ENCODE measurements around the gene IL9R.
"Not testable (repeated sequence)": the region's sequence is repeated elsewhere in the genome, so short reads cannot be mapped to it uniquely, and the experiment has no call there.

The IL9R gene

GRCh38 chrX:155995321-155995875 is 2.1 kb upstream of the IL9R start:
- H3K4me3 ChIP-seq (ENCODE audit: low read depth in 1 of 2, low read length in 2 of 2), result no peak overlapping the region
- H3K27ac ChIP-seq (ENCODE audit: low read depth, low read length), result no peak overlapping the region
- H3K9ac ChIP-seq (ENCODE audit: low read depth in 1 of 2, low read length in 2 of 2), result no peak overlapping the region
- H3K27me3 ChIP-seq (ENCODE audit: control insufficient read depth in 1 of 2, insufficient read depth in 2 of 2, low read length in 2 of 2), result no peaks in the 10 kb centered on the region
- no peaks in the 10 kb centered on the region for H3K9me3 ChIP-seq (ENCODE audit: control insufficient read depth in 1 of 2, low read length in 2 of 2)
- peaks cover 0 to 4% of the 10 kb centered on the region in 2 donors for H3K4me1 ChIP-seq (ENCODE audit: control insufficient read depth in 1 of 2, insufficient read depth in 2 of 2, low read length in 2 of 2)
- H3K36me3 ChIP-seq (ENCODE audit: control insufficient read depth in 1 of 2, insufficient read depth in 2 of 2, low read length in 2 of 2), result no peaks in the 10 kb centered on the region

GRCh38 chrX:155998116-155998515 is 620 bp downstream of the IL9R start:
- Histone ChIP-seq H3K27ac (ENCODE audit: low read depth, low read length) (no peak overlapping the region), H3K36me3 (ENCODE audit: control insufficient read depth in 1 of 2, insufficient read depth in 2 of 2, low read length in 2 of 2) (no peaks in the 10 kb centered on the region), H3K9ac (ENCODE audit: low read depth in 1 of 2, low read length in 2 of 2) (no peak overlapping the region), H3K4me3 (ENCODE audit: low read depth in 1 of 2, low read length in 2 of 2) (no peak overlapping the region), H3K4me1 (ENCODE audit: control insufficient read depth in 1 of 2, insufficient read depth in 2 of 2, low read length in 2 of 2) (peaks cover 0 to 10% of the 10 kb centered on the region in 2 donors), H3K9me3 (ENCODE audit: control insufficient read depth in 1 of 2, low read length in 2 of 2) (no peaks in the 10 kb centered on the region), H3K27me3 (ENCODE audit: control insufficient read depth in 1 of 2, insufficient read depth in 2 of 2, low read length in 2 of 2) (no peaks in the 10 kb centered on the region)

GRCh38 chrX:155998761-155999510 is 1.4 kb downstream of the IL9R start:
- H3K9me3 ChIP-seq (ENCODE audit: control insufficient read depth in 1 of 2, low read length in 2 of 2), result no peaks in the 10 kb centered on the region
- H3K27me3 ChIP-seq (ENCODE audit: control insufficient read depth in 1 of 2, insufficient read depth in 2 of 2, low read length in 2 of 2), result no peaks in the 10 kb centered on the region
- peaks cover 0 to 12% of the 10 kb centered on the region in 2 donors for H3K4me1 ChIP-seq (ENCODE audit: control insufficient read depth in 1 of 2, insufficient read depth in 2 of 2, low read length in 2 of 2)
- no peak overlapping the region for H3K4me3 ChIP-seq (ENCODE audit: low read depth in 1 of 2, low read length in 2 of 2)
- H3K36me3 ChIP-seq (ENCODE audit: control insufficient read depth in 1 of 2, insufficient read depth in 2 of 2, low read length in 2 of 2), result no peaks in the 10 kb centered on the region
- no peak overlapping the region for H3K9ac ChIP-seq (ENCODE audit: low read depth in 1 of 2, low read length in 2 of 2)
- no peak overlapping the region for H3K27ac ChIP-seq (ENCODE audit: low read depth, low read length)

GRCh38 chrX:155999751-156000150 is 2.3 kb downstream of the IL9R start:
- not testable (repeated sequence) for H3K27ac ChIP-seq (ENCODE audit: low read depth, low read length); H3K27me3 ChIP-seq (ENCODE audit: control insufficient read depth in 1 of 2, insufficient read depth in 2 of 2, low read length in 2 of 2); H3K9ac ChIP-seq (ENCODE audit: low read depth in 1 of 2, low read length in 2 of 2); H3K4me3 ChIP-seq (ENCODE audit: low read depth in 1 of 2, low read length in 2 of 2); H3K36me3 ChIP-seq (ENCODE audit: control insufficient read depth in 1 of 2, insufficient read depth in 2 of 2, low read length in 2 of 2); H3K9me3 ChIP-seq (ENCODE audit: control insufficient read depth in 1 of 2, low read length in 2 of 2)
- peaks cover 0 to 13% of the 10 kb centered on the region in 2 donors for H3K4me1 ChIP-seq (ENCODE audit: control insufficient read depth in 1 of 2, insufficient read depth in 2 of 2, low read length in 2 of 2)

- H3K36me3 ChIP-seq (ENCODE audit: control insufficient read depth in 1 of 2, insufficient read depth in 2 of 2, low read length in 2 of 2), result no peaks in the 10 kb centered on the region
- H3K4me3 ChIP-seq (ENCODE audit: low read depth in 1 of 2, low read length in 2 of 2), result no peak overlapping the region
- H3K9me3 ChIP-seq (ENCODE audit: control insufficient read depth in 1 of 2, low read length in 2 of 2), result no peaks in the 10 kb centered on the region
- no peaks in the 10 kb centered on the region for H3K27me3 ChIP-seq (ENCODE audit: control insufficient read depth in 1 of 2, insufficient read depth in 2 of 2, low read length in 2 of 2)
- no peak overlapping the region for H3K9ac ChIP-seq (ENCODE audit: low read depth in 1 of 2, low read length in 2 of 2)
- peaks cover 0 to 13% of the 10 kb centered on the region in 2 donors for H3K4me1 ChIP-seq (ENCODE audit: control insufficient read depth in 1 of 2, insufficient read depth in 2 of 2, low read length in 2 of 2)
- H3K27ac ChIP-seq (ENCODE audit: low read depth, low read length), result no peak overlapping the region
These were observed 2.9 kb downstream of the IL9R start for GRCh38 chrX:156000361-156000926.

GRCh38 chrX:156001001-156001666 is 3.6 kb downstream of the IL9R start:
- Histone ChIP-seq H3K27me3 (ENCODE audit: control insufficient read depth in 1 of 2, insufficient read depth in 2 of 2, low read length in 2 of 2) (no peaks in the 10 kb centered on the region), H3K4me1 (ENCODE audit: control insufficient read depth in 1 of 2, insufficient read depth in 2 of 2, low read length in 2 of 2) (peaks cover 0 to 13% of the 10 kb centered on the region in 2 donors), H3K36me3 (ENCODE audit: control insufficient read depth in 1 of 2, insufficient read depth in 2 of 2, low read length in 2 of 2) (no peaks in the 10 kb centered on the region), H3K4me3 (ENCODE audit: low read depth in 1 of 2, low read length in 2 of 2) (no peak overlapping the region), H3K27ac (ENCODE audit: low read depth, low read length) (no peak overlapping the region), H3K9ac (ENCODE audit: low read depth in 1 of 2, low read length in 2 of 2) (no peak overlapping the region), H3K9me3 (ENCODE audit: control insufficient read depth in 1 of 2, low read length in 2 of 2) (no peaks in the 10 kb centered on the region)

- Histone ChIP-seq H3K4me3 (ENCODE audit: low read depth in 1 of 2, low read length in 2 of 2) (no peak overlapping the region), H3K27me3 (ENCODE audit: control insufficient read depth in 1 of 2, insufficient read depth in 2 of 2, low read length in 2 of 2) (no peaks in the 10 kb centered on the region), H3K9me3 (ENCODE audit: control insufficient read depth in 1 of 2, low read length in 2 of 2) (no peaks in the 10 kb centered on the region), H3K4me1 (ENCODE audit: control insufficient read depth in 1 of 2, insufficient read depth in 2 of 2, low read length in 2 of 2) (peaks cover 0 to 13% of the 10 kb centered on the region in 2 donors), H3K27ac (ENCODE audit: low read depth, low read length) (no peak overlapping the region), H3K36me3 (ENCODE audit: control insufficient read depth in 1 of 2, insufficient read depth in 2 of 2, low read length in 2 of 2) (no peaks in the 10 kb centered on the region), H3K9ac (ENCODE audit: low read depth in 1 of 2, low read length in 2 of 2) (no peak overlapping the region)
These were observed 4.1 kb downstream of the IL9R start for GRCh38 chrX:156001667-156002021.

GRCh38 chrX:156002507-156002906 is 5.0 kb downstream of the IL9R start:
- no peaks in the 10 kb centered on the region for H3K9me3 ChIP-seq (ENCODE audit: control insufficient read depth in 1 of 2, low read length in 2 of 2)
- H3K9ac ChIP-seq (ENCODE audit: low read depth in 1 of 2, low read length in 2 of 2), result no peak overlapping the region
- H3K27me3 ChIP-seq (ENCODE audit: control insufficient read depth in 1 of 2, insufficient read depth in 2 of 2, low read length in 2 of 2), result no peaks in the 10 kb centered on the region
- peaks cover 0 to 13% of the 10 kb centered on the region in 2 donors for H3K4me1 ChIP-seq (ENCODE audit: control insufficient read depth in 1 of 2, insufficient read depth in 2 of 2, low read length in 2 of 2)
- H3K4me3 ChIP-seq (ENCODE audit: low read depth in 1 of 2, low read length in 2 of 2), result no peak overlapping the region
- H3K27ac ChIP-seq (ENCODE audit: low read depth, low read length), result no peak overlapping the region
- no peaks in the 10 kb centered on the region for H3K36me3 ChIP-seq (ENCODE audit: control insufficient read depth in 1 of 2, insufficient read depth in 2 of 2, low read length in 2 of 2)

- no peaks in the 10 kb centered on the region for H3K36me3 ChIP-seq (ENCODE audit: control insufficient read depth in 1 of 2, insufficient read depth in 2 of 2, low read length in 2 of 2)
- H3K27ac ChIP-seq (ENCODE audit: low read depth, low read length), result no peak overlapping the region
- no peaks in the 10 kb centered on the region for H3K27me3 ChIP-seq (ENCODE audit: control insufficient read depth in 1 of 2, insufficient read depth in 2 of 2, low read length in 2 of 2)
- H3K4me3 ChIP-seq (ENCODE audit: low read depth in 1 of 2, low read length in 2 of 2), result no peak overlapping the region
- peaks cover 0 to 13% of the 10 kb centered on the region in 2 donors for H3K4me1 ChIP-seq (ENCODE audit: control insufficient read depth in 1 of 2, insufficient read depth in 2 of 2, low read length in 2 of 2)
- no peak overlapping the region for H3K9ac ChIP-seq (ENCODE audit: low read depth in 1 of 2, low read length in 2 of 2)
- no peaks in the 10 kb centered on the region for H3K9me3 ChIP-seq (ENCODE audit: control insufficient read depth in 1 of 2, low read length in 2 of 2)
These were observed 6.1 kb downstream of the IL9R start for GRCh38 chrX:156003486-156004185.

- Histone ChIP-seq H3K4me3 (ENCODE audit: low read depth in 1 of 2, low read length in 2 of 2) (no peak overlapping the region), H3K4me1 (ENCODE audit: control insufficient read depth in 1 of 2, insufficient read depth in 2 of 2, low read length in 2 of 2) (peaks cover 0 to 13% of the 10 kb centered on the region in 2 donors), H3K27ac (ENCODE audit: low read depth, low read length) (no peak overlapping the region), H3K9ac (ENCODE audit: low read depth in 1 of 2, low read length in 2 of 2) (no peak overlapping the region), H3K9me3 (ENCODE audit: control insufficient read depth in 1 of 2, low read length in 2 of 2) (no peaks in the 10 kb centered on the region), H3K36me3 (ENCODE audit: control insufficient read depth in 1 of 2, insufficient read depth in 2 of 2, low read length in 2 of 2) (no peaks in the 10 kb centered on the region), H3K27me3 (ENCODE audit: control insufficient read depth in 1 of 2, insufficient read depth in 2 of 2, low read length in 2 of 2) (no peaks in the 10 kb centered on the region)
These were observed 6.8 kb downstream of the IL9R start for GRCh38 chrX:156004256-156004655.

All from duodenal mucosa (tissue), 2 donors.